GDM1 (cell line): Measurements from ENCODE around the gene LIMK2.
A peak's percentile ranks its signal among the peaks of the same experiment; 100 is the strongest.
"Not testable (repeated sequence)": the region's sequence is repeated elsewhere in the genome, so short reads cannot be mapped to it uniquely, and the experiment has no call there.

Source experiments
- DNase-seq: peaks from one replicate; lab custom pipeline; 2025; lab: John Stamatoyannopoulos, UW

Gene LIMK2

DNA sequence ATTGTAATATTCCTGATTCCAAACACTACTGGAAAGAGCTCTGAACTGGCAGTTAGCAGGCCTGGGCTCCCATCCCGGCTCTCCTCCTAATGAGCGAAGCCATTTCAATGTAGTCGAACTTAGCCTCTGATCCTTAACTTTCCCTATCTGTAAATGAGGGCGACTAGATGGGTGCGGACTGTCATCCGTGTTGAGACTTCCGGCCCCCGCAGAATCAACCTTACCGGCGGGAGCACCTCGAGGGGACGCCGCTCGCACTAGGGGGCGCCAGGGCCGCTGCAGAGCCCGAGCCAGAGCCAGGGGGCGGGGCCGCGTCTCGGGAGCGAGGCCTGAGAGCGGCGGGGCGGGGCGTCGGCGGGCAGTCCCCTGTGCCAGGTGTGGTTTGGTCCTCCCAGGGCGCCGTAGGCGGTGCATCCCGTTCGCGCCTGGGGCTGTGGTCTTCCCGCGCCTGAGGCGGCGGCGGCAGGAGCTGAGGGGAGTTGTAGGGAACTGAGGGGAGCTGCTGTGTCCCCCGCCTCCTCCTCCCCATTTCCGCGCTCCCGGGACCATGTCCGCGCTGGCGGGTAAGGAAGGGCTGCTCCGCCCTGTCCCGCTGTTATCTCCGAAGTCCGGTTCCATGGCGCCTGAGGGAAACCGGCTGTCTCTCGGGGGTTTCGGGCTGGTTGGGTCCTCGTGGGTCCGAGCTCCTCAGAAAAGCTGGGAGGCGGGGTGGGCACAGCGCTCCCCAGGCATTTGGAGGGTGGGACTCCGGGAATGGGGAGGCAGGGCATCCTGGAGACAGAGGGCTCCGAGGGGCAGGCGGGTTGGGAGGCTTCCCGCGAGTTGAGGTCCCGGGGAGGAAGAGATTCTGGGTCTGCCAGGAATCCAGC, at the start of gene LIMK2:
Gene LIMK2 (plus strand): TSS at position 437 of the 869 bp plus-strand sequence. CDS start 111 bp downstream, at position 548.
- peak; percentile 88 for DNase-seq

GRCh38 chr22:31170971-31171370, 41.1 kb upstream of the LIMK2 start:
- no peak for DNase-seq

DNA sequence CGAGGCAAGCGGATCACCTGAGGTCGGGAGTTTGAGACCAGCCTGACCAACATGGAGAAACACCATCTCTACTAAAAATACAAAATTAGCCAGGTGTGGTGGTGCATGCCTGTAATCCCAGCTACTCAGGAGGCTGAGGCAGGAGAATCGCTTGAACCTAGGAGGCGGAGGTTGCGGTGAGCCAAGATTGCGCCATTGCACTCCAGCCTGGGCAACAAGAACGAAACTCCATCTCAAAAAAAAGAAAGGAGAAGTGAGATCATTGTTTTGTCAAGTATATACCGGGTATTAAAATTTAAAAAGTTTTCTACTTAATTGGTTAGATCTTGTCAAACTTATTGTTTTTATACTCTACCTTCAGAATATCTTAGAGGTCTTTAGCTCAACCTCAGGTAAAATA, 40.4 kb upstream of the LIMK2 start:
- not testable (repeated sequence) for DNase-seq

DNA sequence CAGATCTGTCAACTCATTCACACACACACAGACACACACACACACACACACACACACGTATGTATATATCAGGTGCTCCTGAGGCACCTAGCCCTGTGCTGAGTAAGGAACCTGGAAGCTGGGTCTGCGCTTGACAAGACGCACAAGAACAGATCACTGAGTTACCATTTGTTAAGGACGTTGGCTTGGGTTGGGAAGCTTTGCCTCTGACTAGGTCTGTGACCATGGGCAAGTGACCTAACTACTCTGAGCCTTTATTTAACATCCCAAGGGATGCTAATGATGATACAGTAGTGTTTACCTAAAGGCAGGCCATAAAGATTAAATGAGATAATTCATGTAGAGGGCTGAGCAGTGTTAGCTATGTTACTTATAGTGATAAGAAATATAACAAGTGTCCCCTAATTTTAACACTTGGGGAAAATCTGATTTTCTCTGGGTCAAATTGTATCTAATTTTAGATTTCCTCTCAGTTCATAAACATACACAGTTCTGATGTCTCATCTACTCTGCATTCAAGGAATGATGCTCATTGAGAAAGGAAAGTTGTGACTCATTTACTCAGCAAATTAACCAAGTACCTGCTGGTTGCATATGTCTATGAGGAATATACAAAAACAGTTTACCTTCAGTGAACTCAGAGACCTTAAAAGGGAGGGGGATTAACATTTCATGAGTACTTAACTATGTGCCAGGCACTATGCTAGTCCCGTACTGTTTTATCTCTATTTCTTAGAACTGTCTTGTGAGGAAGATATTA, 38.5 kb upstream of the LIMK2 start:
- no peak for DNase-seq

GRCh38 chr22:31176923-31177322, 35.2 kb upstream of the LIMK2 start:
- no peak for DNase-seq

GRCh38 chr22:31177420-31178162, 34.5 kb upstream of the LIMK2 start:
- no peak for DNase-seq

GRCh38 chr22:31178859-31179258, 33.2 kb upstream of the LIMK2 start:
- no peak for DNase-seq

- DNase-seq: no peak
Observed at GRCh38 chr22:31179345-31179744, 32.8 kb upstream of the LIMK2 start.

- DNase-seq: no peak
Observed at GRCh38 chr22:31184015-31184414, 28.1 kb upstream of the LIMK2 start.

GRCh38 chr22:31185056-31185455, 27.0 kb upstream of the LIMK2 start:
- DNase-seq: no peak

DNA sequence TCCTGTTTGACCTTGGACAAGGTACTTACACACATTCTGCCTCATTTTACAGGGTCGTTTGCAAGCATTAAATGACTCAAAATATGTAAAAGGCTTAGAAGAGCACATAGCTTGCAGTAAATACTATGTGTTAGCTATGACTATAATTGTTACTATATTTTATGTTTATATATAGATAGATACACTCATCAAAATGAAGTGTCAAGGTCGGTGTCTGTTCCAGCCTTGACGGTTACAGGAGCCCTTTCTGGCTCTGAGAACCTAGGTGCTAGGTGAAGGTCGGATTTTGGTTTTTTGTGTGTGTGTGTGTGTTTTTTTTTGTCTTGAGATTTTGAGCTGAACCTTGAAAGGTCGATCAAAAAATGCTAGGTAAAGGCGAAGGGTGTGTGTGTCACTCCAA, 24.5 kb upstream of the LIMK2 start:
- no peak for DNase-seq

GRCh38 chr22:31192513-31192912, 19.6 kb upstream of the LIMK2 start:
- DNase-seq: no peak

DNA sequence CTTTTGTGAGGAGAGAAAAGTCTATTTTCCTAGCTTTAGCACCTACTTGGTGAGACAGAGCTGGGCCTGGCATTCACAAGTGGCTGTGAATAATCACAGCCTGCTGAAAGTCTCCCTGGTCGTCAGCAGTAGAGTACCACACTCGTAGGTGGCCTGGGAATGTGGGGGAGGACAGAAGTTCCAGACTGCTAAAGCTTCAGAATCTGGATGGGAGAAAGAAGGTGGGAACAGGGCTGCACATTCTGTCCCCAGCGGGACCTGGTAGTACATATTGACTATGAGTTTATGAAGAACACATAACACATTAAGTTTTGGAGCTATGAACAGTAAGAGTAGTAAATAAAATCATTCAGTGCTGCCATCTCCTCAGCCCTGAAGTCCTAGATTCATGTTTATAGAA, 19.0 kb upstream of the LIMK2 start:
- no peak for DNase-seq

GRCh38 chr22:31194681-31195080, 17.4 kb upstream of the LIMK2 start:
- not testable (repeated sequence) for DNase-seq

GRCh38 chr22:31199187-31199586, 12.9 kb upstream of the LIMK2 start:
- no peak for DNase-seq

DNA sequence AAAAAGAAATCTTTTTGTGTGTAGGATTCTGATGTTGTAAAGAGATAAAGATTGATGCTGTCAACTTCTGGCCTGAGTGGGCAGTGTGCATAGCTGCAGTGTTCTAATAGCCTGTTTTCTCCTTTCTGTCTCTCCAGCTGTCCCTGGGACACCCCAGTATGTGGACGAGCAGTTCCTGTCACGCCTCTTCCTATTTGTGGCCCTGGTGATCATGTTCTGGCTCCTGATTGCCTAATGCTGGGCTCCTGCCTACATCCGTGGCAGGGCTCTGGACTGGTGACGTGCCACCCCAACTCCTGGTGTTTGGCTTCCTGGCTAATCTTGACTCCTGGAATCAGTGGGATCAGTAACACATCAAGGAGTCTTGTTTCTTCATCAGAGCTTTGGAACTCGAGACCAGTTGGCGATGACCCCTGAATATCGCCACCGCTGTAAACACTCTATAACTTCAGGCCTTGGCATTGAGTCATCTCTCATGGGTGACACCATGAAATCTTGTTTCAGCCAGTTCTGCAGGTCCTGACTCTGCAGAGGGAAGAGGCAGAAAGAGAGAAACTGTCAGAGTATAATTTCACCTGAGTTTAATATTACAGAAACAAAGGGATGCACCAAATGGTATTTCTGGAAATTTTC, 7.6 kb upstream of the LIMK2 start:
- not testable (repeated sequence) for DNase-seq

DNA sequence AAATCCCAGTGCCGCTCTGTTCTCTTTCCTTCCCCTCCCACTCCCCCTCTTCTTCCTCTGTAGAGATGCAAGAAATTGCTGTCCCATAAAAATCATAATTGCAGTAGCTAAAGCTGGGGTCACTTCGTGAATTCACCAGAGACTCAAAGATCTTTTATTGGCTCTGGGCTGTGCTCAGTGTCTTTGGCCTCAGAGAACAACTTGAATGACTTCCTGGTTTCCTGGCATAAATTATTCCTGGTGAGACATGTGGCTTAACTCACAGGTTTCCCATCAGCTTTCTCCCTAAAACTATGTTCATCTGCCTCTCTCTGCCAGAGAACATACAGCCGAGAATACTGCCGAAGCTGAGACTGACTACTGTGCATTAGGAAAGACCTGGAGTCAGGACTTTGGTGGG, 7.0 kb upstream of the LIMK2 start:
- DNase-seq: not testable (repeated sequence)

- DNase-seq: not testable (repeated sequence)
Observed at GRCh38 chr22:31206460-31206859, 5.6 kb upstream of the LIMK2 start.

DNA sequence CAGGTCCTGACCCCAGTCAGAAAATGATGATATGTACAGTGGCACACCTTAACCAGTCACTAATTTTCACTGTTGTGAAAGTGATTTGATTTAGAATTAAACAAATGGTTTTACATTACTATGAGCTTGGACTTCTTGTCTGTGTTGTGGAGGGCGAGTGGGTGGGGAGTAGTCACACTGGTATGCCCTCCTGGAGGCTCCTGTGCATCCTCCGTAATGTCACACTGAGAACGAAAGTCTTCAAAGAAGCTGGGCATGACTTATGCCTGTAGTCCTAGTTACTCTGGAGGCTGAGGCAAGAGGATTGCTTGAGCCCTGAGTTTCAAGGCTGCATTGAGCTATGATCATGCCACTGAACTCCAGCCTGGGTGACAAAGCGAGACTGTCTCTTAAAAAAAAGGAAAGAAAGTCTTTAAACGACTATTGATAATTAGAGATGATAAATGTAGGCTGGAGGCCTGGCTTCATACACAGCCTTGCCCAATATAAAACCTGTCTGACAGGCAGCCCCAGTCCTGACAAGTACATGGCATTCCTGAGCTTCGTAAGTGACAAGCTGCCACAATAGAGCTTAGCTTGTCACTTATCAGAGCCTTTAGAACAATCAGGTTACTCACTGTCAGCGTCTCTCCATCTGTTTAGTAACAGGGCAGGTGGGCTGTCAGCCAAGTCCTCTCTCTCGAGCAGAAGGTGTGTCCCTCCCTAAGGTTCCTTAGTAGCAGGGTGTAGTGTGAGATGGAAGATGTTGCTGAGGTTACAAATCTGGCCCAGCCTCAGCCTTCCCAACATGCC, 5.0 kb upstream of the LIMK2 start:
- DNase-seq: no peak

- DNase-seq: no peak
Observed at GRCh38 chr22:31210556-31211421, 1.3 kb upstream of the LIMK2 start.
